ENCODE results near the gene MAP3K8.

- TF ChIP-seq SP1 (CRISPR knock-in tag; conservative IDR thresholded peaks at IDR 0.05) (no peak), MAX (CRISPR knock-in tag; IDR thresholded peaks at IDR 0.05) (no peak), CTCF (IDR thresholded peaks at IDR 0.05) (no peak), CREB1 (CRISPR knock-in tag; IDR thresholded peaks at IDR 0.05) (no peak), SMAD3 (CRISPR knock-in tag; IDR thresholded peaks at IDR 0.05; ENCODE audit: borderline replicate concordance) (no peak), MLX (CRISPR knock-in tag; IDR thresholded peaks at IDR 0.05) (no peak), STAT6 (CRISPR knock-in tag; conservative IDR thresholded peaks at IDR 0.05; ENCODE audit: low read depth) (no peak), ATF2 (CRISPR knock-in tag; IDR thresholded peaks at IDR 0.05; ENCODE audit: borderline replicate concordance, low read depth) (no peak), PRDM15 (CRISPR knock-in tag; IDR thresholded peaks at IDR 0.05) (no peak), NFYB (CRISPR knock-in tag; conservative IDR thresholded peaks at IDR 0.05; ENCODE audit: low read depth) (no peak)
These were observed 37.3 kb upstream of the MAP3K8 start for GRCh38 chr10:30396698-30397097.
